GM12878 (cell line): ENCODE measurements around the gene METTL2B. TPM values are rescaled to one million over a fixed set of nuclear protein-coding genes. Genes with fewer than 3 reads are reported as not detected.

Experiments used
- ATAC-seq: fragments of 200-7000 bp; cut with Tn5 transposase; 3 replicates; pipeline ENCODE4 v1.9.1; 2020; ENCODE audit warnings: mild to moderate bottlenecking, moderate library complexity
- BruUV-seq: library from RNA; stranded (reverse); fragments of 400-500 nt; replicated peaks from 2 replicates; lab custom pipeline; 2021; lab: Mats Ljungman, UMichigan
- CTCF ChIA-PET: fragments of 300-600 bp; sonication (Branson Sonifier 250); formaldehyde crosslinking; extraction: SDS; loops from one replicate; lab custom pipeline; 2021; ENCODE audit warnings: inconsistent platforms; lab: Yijun Ruan, JAX
- POLR2A ChIA-PET: fragments of 350-600 bp; formaldehyde crosslinking; extraction: SDS; loops from one replicate; lab custom pipeline; 2021; ENCODE audit warnings: inconsistent platforms; lab: Charles Lee
- RAD21 ChIA-PET: fragments of 300-600 bp; sonication (Branson Sonifier 250); formaldehyde crosslinking; loops from one replicate; lab custom pipeline; 2023; ENCODE audit warnings: antibody characterized with exemption; ENCODE audit not compliant: unreplicated experiment; lab: Charles Lee
- SMC1A ChIA-PET: fragments of 300-600 bp; sonication (Branson Sonifier 250); formaldehyde crosslinking; loops from one replicate; lab custom pipeline; 2023; ENCODE audit not compliant: unreplicated experiment, uncharacterized antibody; lab: Charles Lee
- DNase-seq: peaks from one replicate; pipeline ENCODE4 v3.0.0-alpha.2; 2011; ENCODE audit warnings: low read depth, low spot score
- FAIRE-seq: peaks from 3 replicates; lab custom pipeline; 2011; peaks lifted over from hg19 to GRCh38; lab: Jason Lieb, UNC
- H2AFZ ChIP-seq: 2 replicates; pipeline ENCODE4 v1.6.0; 2011; ENCODE audit warnings: low read depth, low read length, control low read depth; ENCODE audit not compliant: control insufficient read depth
- H3K27ac ChIP-seq: 2 replicates; pipeline ENCODE4 v1.5.1; 2011; ENCODE audit warnings: control low read depth; ENCODE audit not compliant: control insufficient read depth, insufficient read depth
- H3K27me3 ChIP-seq, 2 experiments: replicated peaks in 1 of 2; 2 replicates each; pipeline versions ENCODE4 v1.6.0 to v1.6.1; 2011; ENCODE audit warnings: low read length in 1 of 2; ENCODE audit not compliant: control insufficient read depth in 2 of 2, insufficient read depth in 2 of 2
- H3K36me3 ChIP-seq, 2 experiments: 2 replicates each; pipeline ENCODE4 v1.5.1; 2011; ENCODE audit warnings: low read length in 1 of 2; ENCODE audit not compliant: control insufficient read depth in 2 of 2, insufficient read depth in 2 of 2
- H3K4me1 ChIP-seq: 2 replicates; pipeline ENCODE4 v1.6.1; 2011; ENCODE audit warnings: mild to moderate bottlenecking, low read length, moderate library complexity, mixed read lengths; ENCODE audit not compliant: control insufficient read depth, insufficient read depth
- H3K4me2 ChIP-seq: 2 replicates; pipeline ENCODE4 v1.6.0; 2011; ENCODE audit warnings: control low read depth; ENCODE audit not compliant: control insufficient read depth, insufficient read depth
- H3K4me3 ChIP-seq: fragments of 200-600 bp; sonication (generic); 2 replicates; pipeline ENCODE4 v1.5.1; 2016
- H3K79me2 ChIP-seq: 2 replicates; pipeline ENCODE4 v1.6.0; 2011; ENCODE audit warnings: low read length; ENCODE audit not compliant: control insufficient read depth, insufficient read depth
- H3K9ac ChIP-seq: 2 replicates; pipeline ENCODE4 v1.8.0; 2011; ENCODE audit warnings: low read length, control low read depth, mixed read lengths; ENCODE audit not compliant: control insufficient read depth, insufficient read depth
- H3K9me3 ChIP-seq: replicated peaks from 3 replicates; pipeline ENCODE4 v1.5.1; 2011; ENCODE audit warnings: mild to moderate bottlenecking, low read length; ENCODE audit not compliant: control insufficient read depth, insufficient read depth
- H4K20me1 ChIP-seq: 2 replicates; pipeline ENCODE4 v1.6.0; 2011; ENCODE audit not compliant: control insufficient read depth, insufficient read depth
- E4F1 ChIP-seq: fragments of 450-650 bp; IDR thresholded peaks from 2 replicates; pipeline ENCODE4 v1.6.1; 2018; ENCODE audit warnings: borderline replicate concordance, mild to moderate bottlenecking; ENCODE audit not compliant: partially characterized antibody
- FOXM1 ChIP-seq: IDR thresholded peaks from 2 replicates; pipeline ENCODE4 v1.6.1; 2012; ENCODE audit warnings: low read depth, mild to moderate bottlenecking, inconsistent platforms, low read length, moderate library complexity
- HDGF ChIP-seq: fragments of 450-650 bp; IDR thresholded peaks from 2 replicates; pipeline ENCODE4 v1.6.1; 2016; ENCODE audit warnings: antibody characterized with exemption
- IRF4 ChIP-seq: IDR thresholded peaks from 2 replicates; pipeline ENCODE4 v1.6.1; 2011; ENCODE audit warnings: low read depth, low read length
- JUNB ChIP-seq: IDR thresholded peaks from 2 replicates; pipeline ENCODE4 v1.6.1; 2016; ENCODE audit warnings: antibody characterized with exemption, mild to moderate bottlenecking
- MYC ChIP-seq: IDR thresholded peaks from 2 replicates; pipeline ENCODE4 v1.6.1; 2011; ENCODE audit warnings: mild to moderate bottlenecking, low read length, moderate library complexity, inconsistent platforms; ENCODE audit not compliant: insufficient read depth, insufficient replicate concordance, insufficient read length, severe bottlenecking
- NR2F1 ChIP-seq: fragments of 450-650 bp; conservative IDR thresholded peaks from 2 replicates; pipeline ENCODE4 v1.6.1; 2017; ENCODE audit warnings: mild to moderate bottlenecking
- WGBS: methylation state at CpG from one replicate; pipeline ENCODE4 v1.1.6; 2016; ENCODE audit warnings: low lambda C conversion rate; ENCODE audit not compliant: insufficient replicate concordance, insufficient coverage; ENCODE audit errors: missing lambda C conversion rate; 5-methylcytosine and 5-hydroxymethylcytosine counted together
- in situ Hi-C: fragments of 300-500 bp; cut with MboI; formaldehyde crosslinking; loops from 9 replicates; pipeline ENCODE4 v1.14.3; 2018; ENCODE audit warnings: mixed read lengths
- intact Hi-C: fragments of 100-400 bp; cut with micrococcal nuclease; formaldehyde crosslinking; loops from one replicate; pipeline ENCODE4 v1.14.2; 2022; ENCODE audit not compliant: unreplicated experiment
- polyA plus RNA-seq, 11 experiments: library from polyadenylated mRNA; depleted of rRNA in 4 of 11; unstranded in 6 of 11; stranded (reverse) in 5 of 11; fragments of >200 nt; fragmentation: Nextera tagmentation in 4 of 11; fragmentation: Illumina TruSeq in 1 of 11; extraction: Ambion mirVana in 4 of 11; extraction: Trizol in 1 of 11; gene quantifications; 1 replicate in 1 of 11; 2 replicates in 10 of 11; pipeline versions ENCODE4 v1.2.1 to v1.2.3, GENCODE V29; 2011 to 2016; ENCODE audit warnings: inconsistent platforms in 2 of 11, missing spikeins in 2 of 11, low read depth in 1 of 11
- total RNA-seq, 4 experiments: library from RNA; depleted of rRNA in 3 of 4; stranded (reverse); fragments of >200 nt in 3 of 4; fragmentation: Illumina TruSeq in 1 of 4; extraction: Trizol in 1 of 4; gene quantifications; 2 replicates each; pipeline versions ENCODE4 v1.2.1 to v1.2.3, GENCODE V29; 2013 to 2021
- TF ChIP-seq, protein P1 (sequence below): fragments of 150-350 bp; IDR thresholded peaks from 2 replicates; pipeline ENCODE4 v1.6.1; 2014; ENCODE audit warnings: mild to moderate bottlenecking, low read depth, low read length
- TF ChIP-seq, protein P2 (sequence below): IDR thresholded peaks from 2 replicates; pipeline ENCODE4 v1.6.1; 2011; ENCODE audit warnings: borderline replicate concordance, low read depth, mild to moderate bottlenecking, moderate library complexity, low read length; ENCODE audit not compliant: insufficient read depth, poor library complexity, severe bottlenecking

Gene METTL2B
- total and polyA plus RNA-seq, 10 of the 15 experiments (the other 5 are each of a cell fraction or from before 2014, with no cell fraction given), result 18.9 to 48.4 (median 37.3) TPM

- no peak overlapping the region for H3K4me3 ChIP-seq
- ATAC-seq (no peak), FAIRE-seq (no peak), DNase-seq (no peak)
- H3K79me2 ChIP-seq, result no peaks in the 10 kb centered on the region
- no peaks in the 10 kb centered on the region; the same call in 2 of the 3 replicates for H3K9me3 ChIP-seq
- SMC1A ChIA-PET, result interaction anchor here (1.0 to 1.6 kb wide), 3 partner anchors 14 to 19 kb away, joined by 3 to 4 read pairs (median 3); no protein-coding TSS in a partner anchor
- H3K9ac ChIP-seq, result no peak overlapping the region
- TF ChIP-seq IRF4 (no peak), HDGF (no peak), FOXM1 (no peak), E4F1 (no peak), NR2F1 (no peak), JUNB (no peak), MYC (no peak)
- TF ChIP-seq, protein P1, sequence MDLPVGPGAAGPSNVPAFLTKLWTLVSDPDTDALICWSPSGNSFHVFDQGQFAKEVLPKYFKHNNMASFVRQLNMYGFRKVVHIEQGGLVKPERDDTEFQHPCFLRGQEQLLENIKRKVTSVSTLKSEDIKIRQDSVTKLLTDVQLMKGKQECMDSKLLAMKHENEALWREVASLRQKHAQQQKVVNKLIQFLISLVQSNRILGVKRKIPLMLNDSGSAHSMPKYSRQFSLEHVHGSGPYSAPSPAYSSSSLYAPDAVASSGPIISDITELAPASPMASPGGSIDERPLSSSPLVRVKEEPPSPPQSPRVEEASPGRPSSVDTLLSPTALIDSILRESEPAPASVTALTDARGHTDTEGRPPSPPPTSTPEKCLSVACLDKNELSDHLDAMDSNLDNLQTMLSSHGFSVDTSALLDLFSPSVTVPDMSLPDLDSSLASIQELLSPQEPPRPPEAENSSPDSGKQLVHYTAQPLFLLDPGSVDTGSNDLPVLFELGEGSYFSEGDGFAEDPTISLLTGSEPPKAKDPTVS, result no peak
- TF ChIP-seq, protein P2, sequence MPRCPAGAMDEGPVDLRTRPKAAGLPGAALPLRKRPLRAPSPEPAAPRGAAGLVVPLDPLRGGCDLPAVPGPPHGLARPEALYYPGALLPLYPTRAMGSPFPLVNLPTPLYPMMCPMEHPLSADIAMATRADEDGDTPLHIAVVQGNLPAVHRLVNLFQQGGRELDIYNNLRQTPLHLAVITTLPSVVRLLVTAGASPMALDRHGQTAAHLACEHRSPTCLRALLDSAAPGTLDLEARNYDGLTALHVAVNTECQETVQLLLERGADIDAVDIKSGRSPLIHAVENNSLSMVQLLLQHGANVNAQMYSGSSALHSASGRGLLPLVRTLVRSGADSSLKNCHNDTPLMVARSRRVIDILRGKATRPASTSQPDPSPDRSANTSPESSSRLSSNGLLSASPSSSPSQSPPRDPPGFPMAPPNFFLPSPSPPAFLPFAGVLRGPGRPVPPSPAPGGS, result no peak
- H2AFZ ChIP-seq, result no peak overlapping the region
- 53% methylated on average over 5 of the region's 5 CpGs for WGBS
- intact Hi-C loops (no loop called here), in situ Hi-C loops (no loop called here)
- BruUV-seq, result no TSS peak
- H3K4me1 ChIP-seq, result peaks cover 9% of the 10 kb centered on the region
- H3K27ac ChIP-seq, result no peak overlapping the region
- POLR2A ChIA-PET, result interaction anchor here (4.2 kb wide), 1 partner anchor 8 kb away, joined by 52 read pairs; the partner anchor contains the start of gene HILPDA
- H3K36me3 ChIP-seq, result no peaks in the 10 kb centered on the region
- H3K4me2 ChIP-seq, result no peak overlapping the region
- no peaks in the 10 kb centered on the region for H4K20me1 ChIP-seq
- CTCF ChIA-PET, result interaction anchor here (1.2 to 1.3 kb wide), 2 partner anchors 10 to 19 kb away, joined by 3 to 6 read pairs; no protein-coding TSS in a partner anchor
- H3K27me3 ChIP-seq, result no peaks in the 10 kb centered on the region
- RAD21 ChIA-PET, result interaction anchor here (1.0 to 1.3 kb wide), 2 partner anchors 9 kb away, joined by 3 to 4 read pairs; partner anchors contain the start of gene HILPDA
Observed at GRCh38 chr7:128446306-128446705, 30.2 kb upstream of the METTL2B start.
